ENCODE measurements around the gene CCDC107.

DNA sequence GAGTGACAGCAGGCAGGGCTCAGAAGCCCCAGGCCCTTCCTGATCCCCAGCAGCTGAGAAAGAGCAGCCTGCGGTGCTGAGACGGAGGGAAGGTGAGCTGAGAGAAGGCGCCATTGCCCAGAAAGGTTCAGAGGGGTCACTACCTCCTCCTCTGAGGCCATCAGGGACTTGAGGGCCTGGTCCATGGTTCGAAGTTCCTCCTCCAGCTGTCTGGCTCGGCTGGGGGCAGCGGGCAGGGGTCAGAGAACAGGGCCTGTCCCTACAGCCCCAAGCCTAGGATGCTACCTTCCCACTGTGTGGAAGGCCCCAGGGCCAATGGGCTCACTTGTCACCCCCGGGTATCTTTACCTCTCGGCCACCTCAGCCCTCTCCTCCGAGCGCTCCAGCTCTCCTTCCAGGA lies 26.8 kb downstream of the CCDC107 start:
- TF ChIP-seq, protein P1, sequence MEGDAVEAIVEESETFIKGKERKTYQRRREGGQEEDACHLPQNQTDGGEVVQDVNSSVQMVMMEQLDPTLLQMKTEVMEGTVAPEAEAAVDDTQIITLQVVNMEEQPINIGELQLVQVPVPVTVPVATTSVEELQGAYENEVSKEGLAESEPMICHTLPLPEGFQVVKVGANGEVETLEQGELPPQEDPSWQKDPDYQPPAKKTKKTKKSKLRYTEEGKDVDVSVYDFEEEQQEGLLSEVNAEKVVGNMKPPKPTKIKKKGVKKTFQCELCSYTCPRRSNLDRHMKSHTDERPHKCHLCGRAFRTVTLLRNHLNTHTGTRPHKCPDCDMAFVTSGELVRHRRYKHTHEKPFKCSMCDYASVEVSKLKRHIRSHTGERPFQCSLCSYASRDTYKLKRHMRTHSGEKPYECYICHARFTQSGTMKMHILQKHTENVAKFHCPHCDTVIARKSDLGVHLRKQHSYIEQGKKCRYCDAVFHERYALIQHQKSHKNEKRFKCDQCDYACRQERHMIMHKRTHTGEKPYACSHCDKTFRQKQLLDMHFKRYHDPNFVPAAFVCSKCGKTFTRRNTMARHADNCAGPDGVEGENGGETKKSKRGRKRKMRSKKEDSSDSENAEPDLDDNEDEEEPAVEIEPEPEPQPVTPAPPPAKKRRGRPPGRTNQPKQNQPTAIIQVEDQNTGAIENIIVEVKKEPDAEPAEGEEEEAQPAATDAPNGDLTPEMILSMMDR (IDR thresholded peaks at IDR 0.05; ENCODE audit: poor library complexity): no peak
- TF ChIP-seq EZH2 (IDR thresholded peaks at IDR 0.05; ENCODE audit: borderline replicate concordance): no peak

Data from hepatocyte (in vitro differentiated cells).